Ascending aorta (tissue), 2 donors: ENCODE data around the gene PANX2. TPM values are rescaled to one million over a fixed set of nuclear protein-coding genes. Genes with fewer than 3 reads are reported as not detected.

Experiments
- DNase-seq, 2 donors: peaks; one replicate each; pipeline ENCODE4 v3.0.0-alpha.2; 2019; ENCODE audit warnings: low spot score in 2 of 2
- H3K27ac ChIP-seq, 2 donors: fragments of 200-600 bp; sonication (generic); one replicate each; pipeline ENCODE4 v1.5.1; 2016 to 2017; ENCODE audit warnings: mild to moderate bottlenecking in 1 of 2
- H3K27me3 ChIP-seq: fragments of 200-600 bp; sonication (generic); one replicate; pipeline ENCODE4 v1.5.1; 2017
- H3K36me3 ChIP-seq, 2 donors: fragments of 200-600 bp; sonication (generic); one replicate each; pipeline ENCODE4 v1.5.1; 2016
- H3K4me1 ChIP-seq, 2 donors: fragments of 200-600 bp; sonication (generic); one replicate each; pipeline ENCODE4 v1.5.1; 2016 to 2017; ENCODE audit warnings: mild to moderate bottlenecking in 1 of 2
- H3K4me3 ChIP-seq, 2 donors: fragments of 200-600 bp; sonication (generic); one replicate each; pipeline ENCODE4 v1.5.1; 2016 to 2017; ENCODE audit warnings: mild to moderate bottlenecking in 1 of 2
- H3K9me3 ChIP-seq, 2 donors: fragments of 200-600 bp; sonication (generic); one replicate each; pipeline ENCODE4 v1.5.1; 2016
- intact Hi-C: fragments of 100-400 bp; cut with DNase I; formaldehyde crosslinking; loops from one replicate; pipeline ENCODE4 v1.15.1; 2023
- total RNA-seq: library from RNA; depleted of rRNA; stranded (reverse); fragments of >200 nt; gene quantifications from one replicate; pipeline ENCODE4 v1.1.0, GENCODE V29; 2016
- TF ChIP-seq, protein P1 (sequence below), 3 experiments: fragments of 200-600 bp in 2 of 3; fragments of 450-650 bp in 1 of 3; sonication (generic) in 2 of 3; IDR thresholded peaks; one replicate each; pipeline ENCODE4 v1.5.1; 2016 to 2019; ENCODE audit warnings: antibody characterized with exemption in 3 of 3, mild to moderate bottlenecking in 1 of 3, moderate library complexity in 1 of 3

Gene PANX2
- total RNA-seq, 1 donor from 2014 or later = 0.32 TPM

DNA sequence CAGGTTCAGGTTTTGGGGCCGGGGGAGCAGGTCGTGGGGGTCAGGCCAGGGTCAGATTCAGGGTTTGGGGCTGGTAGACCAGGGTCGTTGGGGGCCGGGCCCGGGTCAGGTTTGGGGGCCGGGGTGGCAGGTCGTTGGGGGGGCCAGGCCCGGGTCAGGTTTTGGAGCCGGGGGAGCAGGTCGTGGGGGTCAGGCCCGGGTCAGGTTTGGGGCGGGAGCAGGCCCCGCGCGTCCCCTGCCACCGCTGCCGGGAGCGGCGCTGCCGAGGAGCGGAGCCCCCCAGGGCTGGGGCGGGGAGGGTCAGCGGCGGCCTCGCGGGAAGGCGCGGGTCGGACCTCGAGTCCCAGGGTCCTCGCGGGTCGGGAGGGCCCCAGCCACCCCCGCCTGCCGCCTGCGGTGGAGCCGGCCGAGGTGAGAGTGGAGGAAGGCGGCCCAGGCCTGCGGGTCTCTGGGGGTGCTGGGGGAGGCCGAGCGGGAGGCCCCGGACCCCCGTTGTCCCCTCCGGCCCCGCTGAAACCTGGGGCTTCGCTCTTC lies 15.7 kb downstream of the PANX2 start:
- TF ChIP-seq, protein P1, sequence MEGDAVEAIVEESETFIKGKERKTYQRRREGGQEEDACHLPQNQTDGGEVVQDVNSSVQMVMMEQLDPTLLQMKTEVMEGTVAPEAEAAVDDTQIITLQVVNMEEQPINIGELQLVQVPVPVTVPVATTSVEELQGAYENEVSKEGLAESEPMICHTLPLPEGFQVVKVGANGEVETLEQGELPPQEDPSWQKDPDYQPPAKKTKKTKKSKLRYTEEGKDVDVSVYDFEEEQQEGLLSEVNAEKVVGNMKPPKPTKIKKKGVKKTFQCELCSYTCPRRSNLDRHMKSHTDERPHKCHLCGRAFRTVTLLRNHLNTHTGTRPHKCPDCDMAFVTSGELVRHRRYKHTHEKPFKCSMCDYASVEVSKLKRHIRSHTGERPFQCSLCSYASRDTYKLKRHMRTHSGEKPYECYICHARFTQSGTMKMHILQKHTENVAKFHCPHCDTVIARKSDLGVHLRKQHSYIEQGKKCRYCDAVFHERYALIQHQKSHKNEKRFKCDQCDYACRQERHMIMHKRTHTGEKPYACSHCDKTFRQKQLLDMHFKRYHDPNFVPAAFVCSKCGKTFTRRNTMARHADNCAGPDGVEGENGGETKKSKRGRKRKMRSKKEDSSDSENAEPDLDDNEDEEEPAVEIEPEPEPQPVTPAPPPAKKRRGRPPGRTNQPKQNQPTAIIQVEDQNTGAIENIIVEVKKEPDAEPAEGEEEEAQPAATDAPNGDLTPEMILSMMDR (IDR thresholded peaks at IDR 0.05) = no peak
- Histone ChIP-seq H3K27me3 (no peaks in the 10 kb centered on the region), H3K9me3 (no peaks in the 10 kb centered on the region), H3K27ac (peak overlapping the region; percentile 42 to 67), H3K36me3 (no peaks in the 10 kb centered on the region), H3K4me3 (peak overlapping the region; percentile 72 to 77), H3K4me1 (peaks cover 8 to 40% of the 10 kb centered on the region in 2 donors)
- intact Hi-C loops = loop anchor here (1.0 to 5.0 kb wide), 3 partner anchors 14 to 269 kb away; partner anchors contain the start of genes ALG12, CRELD2 and PIM3
- DNase-seq = no peak

DNA sequence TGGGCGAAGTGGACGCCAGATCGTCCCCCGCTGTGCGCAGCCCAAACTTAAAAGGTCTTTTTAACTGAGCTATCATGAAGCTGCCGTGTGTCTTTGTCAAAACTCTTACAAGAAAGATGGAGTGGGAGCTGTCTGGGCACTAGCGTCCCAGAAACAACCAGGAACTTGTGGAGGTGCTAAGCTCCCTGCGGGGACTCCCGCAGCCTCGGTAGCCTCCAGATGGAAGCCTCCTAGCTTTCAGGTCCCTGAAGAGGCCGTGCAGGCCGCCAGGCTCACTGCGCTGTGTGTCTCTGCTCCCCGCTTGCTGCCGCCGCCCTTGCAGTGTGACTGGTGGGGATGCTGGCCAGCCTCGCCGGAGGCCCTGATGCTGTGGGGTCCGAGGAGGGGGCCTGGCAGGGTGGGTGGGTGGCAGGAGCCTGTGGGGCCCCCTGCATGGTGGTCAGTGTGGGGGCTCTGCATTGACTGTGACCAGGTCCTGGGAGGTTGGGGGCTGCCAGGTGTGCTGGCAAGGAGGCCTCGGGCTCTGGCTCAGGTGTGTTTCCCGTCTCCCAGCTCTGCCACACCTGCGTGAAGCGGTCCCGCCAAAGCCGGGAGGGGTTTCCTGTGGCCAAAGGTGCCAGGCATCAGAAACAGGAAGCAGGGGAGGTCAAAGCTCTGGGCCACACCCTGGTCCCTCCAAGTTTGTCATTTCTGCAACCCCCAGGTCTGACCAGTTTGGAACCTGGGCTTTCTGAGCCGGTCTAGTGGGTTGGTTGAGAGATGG lies 16.4 kb downstream of the PANX2 start:
- H3K27ac ChIP-seq = peak overlapping the region; percentile 42 to 67
- peak overlapping the region; percentile 72 to 77 for H3K4me3 ChIP-seq
- no peaks in the 10 kb centered on the region for H3K27me3 ChIP-seq
- no peaks in the 10 kb centered on the region for H3K36me3 ChIP-seq
- TF ChIP-seq, protein P1 (IDR thresholded peaks at IDR 0.05) = no peak
- peaks cover 9 to 40% of the 10 kb centered on the region in 2 donors for H3K4me1 ChIP-seq
- no peaks in the 10 kb centered on the region for H3K9me3 ChIP-seq
- intact Hi-C loops = loop anchor here (1.0 to 5.0 kb wide), 3 partner anchors 13 to 270 kb away; partner anchors contain the start of genes ALG12, CRELD2 and PIM3
- DNase-seq = no peak

DNA sequence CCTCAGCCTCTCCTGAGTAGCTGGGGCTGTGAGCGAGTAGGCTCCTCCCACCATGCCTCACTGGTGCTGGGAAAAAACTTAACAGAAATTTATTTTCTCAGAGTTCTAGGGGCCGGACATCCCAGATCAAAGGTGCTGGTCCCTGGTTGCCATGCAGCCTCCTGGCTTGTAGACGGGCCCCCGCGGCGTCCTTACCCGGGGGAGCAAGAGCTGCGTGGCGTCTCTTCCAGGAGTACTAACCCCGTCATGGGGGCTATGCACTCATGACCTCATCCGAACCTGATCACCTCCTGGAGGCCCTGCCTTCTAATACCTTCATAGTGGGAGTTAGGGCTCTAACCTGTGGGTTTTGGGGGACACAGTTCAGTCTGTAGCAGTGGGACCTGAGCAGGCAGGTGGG lies 17.8 kb downstream of the PANX2 start:
- H3K4me3 ChIP-seq = no peak overlapping the region
- no peak for DNase-seq
- H3K27ac ChIP-seq = no peak overlapping the region
- TF ChIP-seq, protein P1 (IDR thresholded peaks at IDR 0.05) = no peak
- H3K36me3 ChIP-seq = peaks cover 0 to 3% of the 10 kb centered on the region in 2 donors
- no peaks in the 10 kb centered on the region for H3K9me3 ChIP-seq
- peaks cover 9 to 38% of the 10 kb centered on the region in 2 donors for H3K4me1 ChIP-seq
- H3K27me3 ChIP-seq = no peaks in the 10 kb centered on the region
- intact Hi-C loops = loop anchor here (5.0 kb wide), 2 partner anchors 226 to 271 kb away; partner anchors contain the start of genes ALG12, CRELD2 and PIM3

DNA sequence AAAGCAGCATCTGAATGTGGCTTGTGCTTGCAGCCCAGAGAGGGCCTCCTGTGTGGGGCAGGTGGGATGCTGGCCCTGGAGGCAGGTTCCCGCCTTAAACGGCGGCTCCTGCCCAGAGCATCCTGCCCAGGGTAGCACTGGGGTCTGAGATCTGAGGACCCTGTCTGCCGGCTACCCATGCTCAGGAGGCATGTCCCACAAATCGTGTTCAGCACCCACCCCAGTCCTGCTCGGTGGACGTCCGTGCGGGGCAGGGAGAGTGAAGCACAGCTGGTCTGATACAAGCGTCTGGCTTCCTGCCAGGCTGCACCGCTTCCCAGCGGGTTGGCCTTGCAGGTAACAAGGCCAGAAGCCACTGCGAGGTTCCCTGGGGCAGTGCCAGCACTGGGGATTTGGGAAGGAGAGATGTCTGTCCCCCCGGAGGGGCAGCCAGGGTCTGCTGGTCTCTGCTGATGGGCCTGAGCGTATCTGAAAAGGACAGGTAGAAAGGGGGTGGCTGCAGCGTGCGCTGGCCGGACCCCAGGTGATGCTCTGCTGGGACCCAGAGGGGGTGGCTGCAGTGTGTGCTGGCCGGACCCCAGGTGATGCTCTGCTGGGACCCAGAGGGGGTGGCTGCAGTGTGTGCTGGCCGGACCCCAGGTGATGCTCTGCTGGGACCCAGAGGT lies 18.8 kb downstream of the PANX2 start:
- Histone ChIP-seq H3K36me3 (peaks cover 8 to 13% of the 10 kb centered on the region in 2 donors), H3K27me3 (no peaks in the 10 kb centered on the region), H3K4me3 (peak overlapping the region in 1 of 2 donors; percentile 62), H3K27ac (peak overlapping the region; percentile 77 to 89), H3K4me1 (peaks cover 9 to 36% of the 10 kb centered on the region in 2 donors), H3K9me3 (no peaks in the 10 kb centered on the region)
- no peak for DNase-seq
- intact Hi-C loops = loop anchor here (5.0 kb wide), 2 partner anchors 227 to 272 kb away; partner anchors contain the start of genes ALG12, CRELD2 and PIM3
- TF ChIP-seq, protein P1 (IDR thresholded peaks at IDR 0.05) = no peak

DNA sequence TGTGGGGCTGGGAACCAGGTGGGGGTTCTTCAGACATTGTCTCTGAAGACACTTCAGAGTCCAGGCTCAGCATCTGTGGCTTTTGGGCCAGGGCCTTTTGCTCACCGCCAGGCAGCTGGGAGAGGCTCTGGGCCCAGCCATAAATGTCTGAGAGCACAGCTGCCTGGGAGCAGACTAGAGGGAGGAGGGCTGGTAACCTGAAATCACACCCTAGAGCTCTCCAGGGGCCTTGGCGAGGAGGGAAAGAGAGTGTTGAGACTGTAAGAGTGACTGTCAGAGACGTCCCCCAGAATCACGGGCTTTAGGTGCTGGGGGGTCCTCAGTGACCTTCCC lies 19.3 kb downstream of the PANX2 start:
- no peak for DNase-seq
- intact Hi-C loops = loop anchor here (5.0 kb wide), 2 partner anchors 228 to 273 kb away; partner anchors contain the start of genes ALG12, CRELD2 and PIM3
- Histone ChIP-seq H3K4me3 (peak overlapping the region; percentile 58 to 62), H3K9me3 (no peaks in the 10 kb centered on the region), H3K27ac (peak overlapping the region; percentile 77 to 89), H3K27me3 (no peaks in the 10 kb centered on the region), H3K4me1 (peaks cover 9 to 36% of the 10 kb centered on the region in 2 donors), H3K36me3 (peaks cover 13 to 18% of the 10 kb centered on the region in 2 donors)
- TF ChIP-seq, protein P1 (IDR thresholded peaks at IDR 0.05) = no peak
